Retinal pigment epithelial cell (primary cell): ENCODE data around the gene CASKIN1.

Source experiments
- DNase-seq: peaks from one replicate; pipeline ENCODE4 v3.0.0-alpha.2; 2010; ENCODE audit warnings: low read depth
- H3K4me3 ChIP-seq: 2 replicates; pipeline ENCODE4 v1.5.1; 2011; ENCODE audit warnings: mild to moderate bottlenecking, low read length, control low read depth, moderate library complexity
- TF ChIP-seq, protein P1 (sequence below): conservative IDR thresholded peaks from 2 replicates; pipeline ENCODE4 v1.5.1; 2011; ENCODE audit warnings: low read depth, low read length, control low read depth, inconsistent platforms

Gene CASKIN1

DNA sequence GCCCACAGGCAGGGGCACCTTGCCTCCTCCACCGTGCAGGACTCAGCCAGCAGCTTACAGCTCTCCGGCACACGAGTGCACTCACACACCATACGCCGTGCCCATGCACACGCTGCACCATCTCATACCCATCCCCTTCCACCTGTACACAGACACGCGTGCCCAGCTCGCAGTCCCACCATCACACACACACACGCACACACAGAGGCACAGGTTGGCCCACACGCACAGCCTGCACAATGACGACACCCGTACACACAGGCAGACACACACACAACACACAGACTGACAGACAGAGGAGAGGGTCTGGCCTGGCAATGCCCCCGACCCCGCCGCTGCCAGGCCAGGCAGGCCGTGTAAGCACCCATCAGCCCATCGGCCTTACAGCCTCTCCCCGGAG, 12.1 kb downstream of the CASKIN1 start:
- TF ChIP-seq, protein P1, sequence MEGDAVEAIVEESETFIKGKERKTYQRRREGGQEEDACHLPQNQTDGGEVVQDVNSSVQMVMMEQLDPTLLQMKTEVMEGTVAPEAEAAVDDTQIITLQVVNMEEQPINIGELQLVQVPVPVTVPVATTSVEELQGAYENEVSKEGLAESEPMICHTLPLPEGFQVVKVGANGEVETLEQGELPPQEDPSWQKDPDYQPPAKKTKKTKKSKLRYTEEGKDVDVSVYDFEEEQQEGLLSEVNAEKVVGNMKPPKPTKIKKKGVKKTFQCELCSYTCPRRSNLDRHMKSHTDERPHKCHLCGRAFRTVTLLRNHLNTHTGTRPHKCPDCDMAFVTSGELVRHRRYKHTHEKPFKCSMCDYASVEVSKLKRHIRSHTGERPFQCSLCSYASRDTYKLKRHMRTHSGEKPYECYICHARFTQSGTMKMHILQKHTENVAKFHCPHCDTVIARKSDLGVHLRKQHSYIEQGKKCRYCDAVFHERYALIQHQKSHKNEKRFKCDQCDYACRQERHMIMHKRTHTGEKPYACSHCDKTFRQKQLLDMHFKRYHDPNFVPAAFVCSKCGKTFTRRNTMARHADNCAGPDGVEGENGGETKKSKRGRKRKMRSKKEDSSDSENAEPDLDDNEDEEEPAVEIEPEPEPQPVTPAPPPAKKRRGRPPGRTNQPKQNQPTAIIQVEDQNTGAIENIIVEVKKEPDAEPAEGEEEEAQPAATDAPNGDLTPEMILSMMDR, result no peak
- DNase-seq, result no peak
- no peak overlapping the region for H3K4me3 ChIP-seq

DNA sequence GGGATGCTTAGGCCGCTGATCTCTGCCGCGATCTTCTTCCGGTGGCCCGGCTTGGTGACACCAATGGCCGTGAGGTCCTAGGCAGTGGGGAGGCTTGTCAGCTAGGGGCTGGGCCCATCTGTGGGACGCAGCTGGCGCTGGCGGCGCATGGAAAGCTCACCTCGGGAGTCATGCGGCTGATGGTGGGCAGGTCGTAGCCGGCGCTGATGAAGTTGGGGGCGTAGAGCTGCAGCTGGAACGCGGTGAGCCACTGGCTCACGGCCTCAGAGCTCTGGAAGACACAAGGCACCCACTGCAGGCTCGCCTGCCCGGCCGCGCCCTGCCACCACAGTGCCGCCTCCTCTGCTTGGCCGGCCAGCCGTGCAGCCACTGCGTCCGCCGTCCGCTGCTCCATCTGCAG, 12.7 kb downstream of the CASKIN1 start:
- no peak overlapping the region for H3K4me3 ChIP-seq
- no peak for DNase-seq
- TF ChIP-seq, protein P1, result no peak

DNA sequence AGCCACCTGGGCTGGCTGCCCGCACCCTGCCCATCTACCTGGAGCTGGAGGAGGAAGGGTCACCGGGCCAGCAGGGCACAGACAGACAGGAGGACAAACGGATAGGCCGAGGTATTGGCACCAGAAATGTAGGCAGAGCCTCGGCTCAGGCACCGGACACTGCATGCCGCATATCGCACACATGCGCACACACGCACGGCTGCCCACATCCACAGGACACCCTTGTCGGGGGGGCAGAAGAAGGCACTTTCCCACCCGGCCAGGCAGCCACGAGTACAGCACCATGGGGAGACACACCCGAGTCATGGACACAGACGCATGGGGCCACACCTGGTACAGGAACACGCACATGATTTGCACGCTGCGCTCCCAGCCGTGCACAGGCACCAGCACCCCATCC, 14.5 kb downstream of the CASKIN1 start:
- TF ChIP-seq, protein P1, result no peak
- no peak for DNase-seq
- H3K4me3 ChIP-seq, result no peak overlapping the region

DNA sequence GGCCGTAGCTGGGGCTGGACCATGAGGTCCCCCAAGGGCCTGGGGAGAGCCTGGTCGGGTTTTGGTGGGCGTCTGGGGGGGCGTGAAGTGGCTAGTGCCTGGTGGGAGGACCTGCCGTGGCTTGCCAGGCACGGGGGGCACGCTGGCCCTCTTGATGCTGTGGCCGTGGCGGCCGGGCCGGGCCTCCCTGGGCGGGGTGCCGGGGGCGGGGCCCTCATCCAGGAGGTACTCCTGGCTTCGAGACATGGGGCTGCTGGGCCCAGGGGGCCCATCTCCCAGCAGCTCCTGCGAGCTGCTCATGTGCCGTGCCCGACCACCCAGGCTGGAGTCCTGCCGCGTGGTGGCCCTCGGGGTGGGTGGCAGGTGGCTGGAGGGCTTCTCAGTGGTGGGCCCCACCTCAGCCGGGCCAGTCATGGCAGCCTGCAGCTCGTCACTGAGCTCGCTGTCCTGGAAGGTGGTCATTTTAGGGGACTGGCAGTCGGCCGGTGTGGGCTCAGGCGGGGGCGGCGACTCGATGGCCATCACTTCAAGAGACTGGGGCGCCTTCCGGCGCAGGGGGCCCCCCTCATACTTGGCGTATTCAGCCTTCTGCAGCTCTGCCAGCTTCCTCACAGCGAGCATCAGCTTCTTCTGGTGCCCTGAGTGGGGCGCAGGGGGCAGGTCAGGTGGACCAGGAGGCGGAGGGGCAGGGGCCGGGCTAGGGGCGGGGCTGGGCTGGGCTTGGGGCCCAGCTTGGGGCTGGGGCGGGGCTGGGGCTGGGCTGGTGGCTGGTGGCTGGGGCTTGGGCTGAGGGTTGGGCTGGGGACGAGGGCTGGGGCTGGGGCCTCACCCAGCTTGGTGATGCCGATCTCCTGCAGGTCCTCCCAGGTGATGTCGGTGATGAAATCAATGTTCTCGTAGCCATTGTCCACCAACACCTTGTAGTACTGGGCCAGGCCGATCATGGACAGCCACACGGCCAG, 15.2 kb downstream of the CASKIN1 start:
- TF ChIP-seq, protein P1, result no peak
- DNase-seq, result no peak
- H3K4me3 ChIP-seq, result no peak overlapping the region

DNA sequence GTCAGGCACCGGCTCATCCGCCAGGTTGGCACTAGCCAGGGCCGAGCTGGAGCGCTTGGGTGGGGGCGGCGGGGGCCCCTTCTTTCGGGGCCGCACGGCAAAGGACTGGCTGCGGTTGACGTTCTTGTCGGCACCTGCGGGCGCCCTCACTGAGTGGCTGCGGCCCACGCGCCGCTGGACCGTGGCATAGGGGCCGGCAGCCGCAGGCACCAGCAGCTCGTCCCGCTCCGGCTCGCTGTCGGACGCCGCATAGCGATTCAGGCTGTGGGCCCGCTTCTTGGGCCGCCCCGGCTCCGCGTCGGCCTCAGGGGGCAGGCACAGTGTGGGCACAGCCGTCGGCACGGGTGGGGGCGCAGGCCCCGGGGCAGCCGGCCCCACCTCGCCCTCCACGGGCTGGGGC, 15.9 kb downstream of the CASKIN1 start:
- no peak overlapping the region for H3K4me3 ChIP-seq
- TF ChIP-seq, protein P1, result no peak
- DNase-seq, result no peak

DNA sequence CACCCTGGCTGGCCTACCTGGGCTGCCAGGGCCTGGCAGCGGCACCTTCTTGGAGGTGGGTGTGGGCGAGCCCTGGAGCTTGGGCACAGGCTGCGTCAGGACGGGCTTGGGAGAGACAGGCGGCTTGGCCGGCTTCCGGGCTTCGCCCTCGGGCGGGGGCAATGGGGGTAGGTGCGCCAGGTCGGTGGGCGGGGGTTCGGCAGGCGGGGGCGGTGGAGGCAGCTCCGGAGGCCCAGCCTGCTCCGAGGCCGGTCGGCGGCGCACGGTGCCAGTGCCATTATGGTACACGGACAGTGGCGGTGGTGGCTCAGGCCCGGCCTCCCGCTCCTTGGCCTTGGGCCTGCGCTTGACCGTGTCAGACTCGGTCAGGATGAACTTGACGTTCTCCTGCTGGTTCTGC, 16.8 kb downstream of the CASKIN1 start:
- TF ChIP-seq, protein P1, result no peak
- H3K4me3 ChIP-seq, result no peak overlapping the region
- no peak for DNase-seq

DNA sequence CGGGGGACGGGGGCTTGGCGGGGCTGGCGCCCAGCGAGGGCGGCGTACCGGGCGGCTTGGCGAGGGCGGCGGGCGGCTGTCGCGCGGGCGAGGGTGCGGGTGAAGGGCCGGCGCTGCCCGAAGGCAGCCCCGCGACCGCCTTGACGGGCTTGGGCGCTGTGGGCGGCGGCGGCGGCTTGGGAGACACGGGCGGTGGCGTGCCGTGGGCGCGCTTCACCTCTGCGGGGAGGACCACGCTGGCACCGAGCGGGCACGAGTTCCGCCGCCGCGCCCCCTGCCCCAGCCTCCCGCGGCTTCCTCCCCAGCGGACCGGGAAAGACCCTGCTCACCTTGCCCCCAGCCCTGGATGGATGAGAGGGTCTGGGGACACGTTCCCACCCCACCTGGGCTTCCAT, 17.3 kb downstream of the CASKIN1 start:
- TF ChIP-seq, protein P1, result no peak
- no peak for DNase-seq
- H3K4me3 ChIP-seq, result no peak overlapping the region
